IMR-90 (cell line): ENCODE results near the gene C9orf50. TPM values are rescaled to one million over a fixed set of nuclear protein-coding genes. Genes with fewer than 3 reads are reported as not detected.

ENCODE experiments used
- ATAC-seq: fragments of 200-7000 bp; cut with Tn5 transposase; 2 replicates; pipeline ENCODE4 v1.9.1; 2020; ENCODE audit warnings: low read depth, mild to moderate bottlenecking, moderate library complexity
- BruUV-seq: library from RNA; stranded (reverse); fragments of 400-500 nt; replicated peaks from 2 replicates; lab custom pipeline; 2021; lab: Mats Ljungman, UMichigan
- CTCF ChIA-PET: fragments of 300-600 bp; formaldehyde crosslinking; extraction: SDS; loops from one replicate; lab custom pipeline; 2021; ENCODE audit warnings: antibody characterized with exemption; lab: Yijun Ruan, JAX
- POLR2A ChIA-PET: fragments of 300-600 bp; sonication (Branson Sonifier 250); formaldehyde crosslinking; loops from one replicate; lab custom pipeline; 2022; ENCODE audit warnings: antibody characterized with exemption; ENCODE audit not compliant: unreplicated experiment; lab: Charles Lee
- DNase-seq: peaks from one replicate; pipeline ENCODE4 v3.0.0; 2013
- H2AFZ ChIP-seq: replicated peaks from 2 replicates; pipeline ENCODE3; 2013; ENCODE audit warnings: low read length, mild to moderate bottlenecking; ENCODE audit not compliant: poor library complexity
- H2AK5ac ChIP-seq: 2 replicates; pipeline ENCODE4 v1.6.1; 2013; ENCODE audit warnings: low read depth, low read length, inconsistent platforms
- H2AK9ac ChIP-seq: replicated peaks from 2 replicates; pipeline ENCODE3; 2013; ENCODE audit warnings: mild to moderate bottlenecking, low read depth, low read length, moderate library complexity; ENCODE audit not compliant: poor library complexity
- H2BK120ac ChIP-seq: 2 replicates; pipeline ENCODE4 v1.6.1; 2013; ENCODE audit warnings: low read depth, low read length, inconsistent platforms
- H2BK15ac ChIP-seq: 3 replicates; pipeline ENCODE4 v1.6.1; 2013; ENCODE audit warnings: low read depth, low read length, inconsistent platforms
- H2BK20ac ChIP-seq: 2 replicates; pipeline ENCODE4 v1.6.1; 2013; ENCODE audit warnings: low read depth, mild to moderate bottlenecking, inconsistent platforms, low read length, moderate library complexity
- H2BK5ac ChIP-seq: 2 replicates; pipeline ENCODE4 v1.6.1; 2013; ENCODE audit warnings: mild to moderate bottlenecking, low read depth, low read length, inconsistent platforms; ENCODE audit not compliant: poor library complexity, severe bottlenecking
- H3K14ac ChIP-seq: replicated peaks from 2 replicates; pipeline ENCODE4 v1.6.1; 2013; ENCODE audit warnings: low read depth, low read length, inconsistent platforms
- H3K18ac ChIP-seq: 2 replicates; pipeline ENCODE4 v1.6.1; 2013; ENCODE audit warnings: low read depth, low read length, control low read depth
- H3K23ac ChIP-seq: 2 replicates; pipeline ENCODE4 v1.6.1; 2013; ENCODE audit warnings: low read depth, low read length, inconsistent platforms
- H3K27ac ChIP-seq: 2 replicates; pipeline ENCODE4 v1.5.1; 2013; ENCODE audit warnings: mild to moderate bottlenecking, control low read depth, low read length; ENCODE audit not compliant: insufficient read depth
- H3K27me3 ChIP-seq: 2 replicates; pipeline ENCODE4 v1.6.1; 2013; ENCODE audit warnings: low read length; ENCODE audit not compliant: control insufficient read depth, insufficient read depth
- H3K36me3 ChIP-seq: 2 replicates; pipeline ENCODE4 v1.6.1; 2013; ENCODE audit warnings: low read length, mixed read lengths; ENCODE audit not compliant: control insufficient read depth, insufficient read depth
- H3K4ac ChIP-seq: 2 replicates; pipeline ENCODE4 v1.6.1; 2013; ENCODE audit warnings: low read depth, low read length, inconsistent platforms
- H3K4me1 ChIP-seq: 2 replicates; pipeline ENCODE4 v1.6.1; 2013; ENCODE audit warnings: low read length, mixed read lengths; ENCODE audit not compliant: control insufficient read depth, insufficient read depth
- H3K4me2 ChIP-seq: 2 replicates; pipeline ENCODE4 v1.6.1; 2013; ENCODE audit warnings: low read depth, mild to moderate bottlenecking, control low read depth, low read length, moderate library complexity
- H3K4me3 ChIP-seq: 2 replicates; pipeline ENCODE4 v1.5.1; 2013; ENCODE audit warnings: low read depth, mild to moderate bottlenecking, control low read depth, low read length, moderate library complexity; ENCODE audit not compliant: insufficient read depth
- H3K56ac ChIP-seq: 2 replicates; pipeline ENCODE4 v1.6.1; 2013; ENCODE audit warnings: low read length, inconsistent platforms; ENCODE audit not compliant: insufficient read depth; ENCODE audit errors: extremely low read depth
- H3K79me1 ChIP-seq, 2 experiments: 2 replicates each; pipeline ENCODE4 v1.6.1; 2013; ENCODE audit warnings: low read length in 2 of 2, inconsistent platforms in 1 of 2, low read depth in 1 of 2
- H3K9ac ChIP-seq: 2 replicates; pipeline ENCODE4 v1.6.1; 2013; ENCODE audit warnings: low read depth, low read length, control low read depth
- H3K9me1 ChIP-seq: 2 replicates; pipeline ENCODE4 v1.6.1; 2013; ENCODE audit warnings: low read length, inconsistent platforms; ENCODE audit not compliant: insufficient read depth
- H3K9me3 ChIP-seq: 2 replicates; pipeline ENCODE4 v1.6.1; 2013; ENCODE audit warnings: low read length; ENCODE audit not compliant: control insufficient read depth, insufficient read depth
- H4K20me1 ChIP-seq: 2 replicates; pipeline ENCODE4 v1.6.1; 2013; ENCODE audit warnings: low read length, inconsistent platforms; ENCODE audit not compliant: insufficient read depth
- H4K5ac ChIP-seq: 2 replicates; pipeline ENCODE4 v1.6.1; 2013; ENCODE audit warnings: mild to moderate bottlenecking, low read depth, low read length, control low read depth
- H4K8ac ChIP-seq, 2 experiments: 2 replicates each; pipeline ENCODE4 v1.6.1; 2013; ENCODE audit warnings: low read depth in 2 of 2, low read length in 2 of 2, control low read depth in 1 of 2, inconsistent platforms in 1 of 2
- H4K91ac ChIP-seq: 2 replicates; pipeline ENCODE4 v1.6.1; 2013; ENCODE audit warnings: low read depth, low read length, inconsistent platforms; ENCODE audit not compliant: insufficient read depth
- BHLHE40 ChIP-seq: fragments of 150-350 bp; IDR thresholded peaks from 2 replicates; pipeline ENCODE4 v1.6.1; 2016; ENCODE audit warnings: mild to moderate bottlenecking, low read depth, low read length
- CEBPB ChIP-seq: IDR thresholded peaks from 2 replicates; pipeline ENCODE4 v1.6.1; 2012; ENCODE audit warnings: low read depth, low read length, improper control_type of control experiment
- FOS ChIP-seq: fragments of 150-350 bp; IDR thresholded peaks from 2 replicates; pipeline ENCODE4 v1.6.1; 2016; ENCODE audit warnings: low read depth, low read length
- MAFK ChIP-seq: IDR thresholded peaks from 2 replicates; pipeline ENCODE4 v1.6.1; 2012; ENCODE audit warnings: low read depth, low read length, improper control_type of control experiment
- MXI1 ChIP-seq: IDR thresholded peaks from 2 replicates; pipeline ENCODE4 v1.6.1; 2012; ENCODE audit warnings: low read depth, mild to moderate bottlenecking, low read length, moderate library complexity, borderline replicate concordance
- POLR2A ChIP-seq: IDR thresholded peaks from 2 replicates; pipeline ENCODE4 v1.6.1; 2012; ENCODE audit warnings: mild to moderate bottlenecking, low read depth, low read length
- RAD21 ChIP-seq: IDR thresholded peaks from 2 replicates; pipeline ENCODE4 v1.6.1; 2012; ENCODE audit warnings: low read length, improper control_type of control experiment
- RCOR1 ChIP-seq: IDR thresholded peaks from 2 replicates; pipeline ENCODE4 v1.6.1; 2012; ENCODE audit warnings: mild to moderate bottlenecking, low read length, improper control_type of control experiment; ENCODE audit not compliant: insufficient replicate concordance
- SMC3 ChIP-seq: fragments of 150-350 bp; IDR thresholded peaks from 2 replicates; pipeline ENCODE4 v1.6.1; 2016; ENCODE audit warnings: low read depth, mild to moderate bottlenecking, antibody characterized with exemption, low read length, moderate library complexity
- WGBS, 2 experiments: methylation state at CpG; one replicate each; pipeline versions ENCODE4 v1.1.5 to v1.1.7; 2013; ENCODE audit warnings: missing lambda C conversion rate in 2 of 2; ENCODE audit not compliant: insufficient read length in 1 of 2; ENCODE audit errors: extremely low coverage in 2 of 2; 5-methylcytosine and 5-hydroxymethylcytosine counted together
- dilution Hi-C: fragments of 300-500 bp; cut with HindIII; formaldehyde crosslinking; loops from one replicate; pipeline ENCODE4 v1.14.3; 2018; ENCODE audit warnings: low sequenced_read_pairs; ENCODE audit not compliant: unreplicated experiment
- in situ Hi-C: fragments of 300-500 bp; cut with MboI; formaldehyde crosslinking; loops from 3 replicates; pipeline ENCODE4 v1.14.3; 2019; ENCODE audit warnings: low sequenced_read_pairs, inconsistent platforms, mixed read lengths
- intact Hi-C: fragments of 100-400 bp; cut with micrococcal nuclease; formaldehyde crosslinking; loops from 2 replicates; pipeline ENCODE4 v1.10.0; 2022
- polyA plus RNA-seq, 3 experiments: library from polyadenylated mRNA; depleted of rRNA; stranded (reverse); fragments of >200 nt; gene quantifications; 2 replicates each; pipeline ENCODE4 v1.2.3, GENCODE V29; 2012; ENCODE audit warnings: low replicate concordance in 1 of 3
- total RNA-seq: library from RNA; depleted of rRNA; stranded (reverse); fragments of >200 nt; gene quantifications from 2 replicates; pipeline ENCODE4 v1.2.3, GENCODE V29; 2012
- TF ChIP-seq, protein P1 (sequence below): fragments of 150-350 bp; IDR thresholded peaks from 2 replicates; pipeline ENCODE4 v1.6.1; 2016; ENCODE audit warnings: low read depth, mild to moderate bottlenecking, low read length, moderate library complexity, borderline replicate concordance
- TF ChIP-seq, protein P2 (sequence below): conservative IDR thresholded peaks from 2 replicates; pipeline ENCODE4 v1.5.1; 2012; ENCODE audit warnings: mild to moderate bottlenecking, low read depth, low read length, improper control_type of control experiment

C9orf50 gene
- total and polyA plus RNA-seq, 2 of the 4 experiments (the other 2 are of a cell fraction): 0.09 TPM; not detected in 1

DNA sequence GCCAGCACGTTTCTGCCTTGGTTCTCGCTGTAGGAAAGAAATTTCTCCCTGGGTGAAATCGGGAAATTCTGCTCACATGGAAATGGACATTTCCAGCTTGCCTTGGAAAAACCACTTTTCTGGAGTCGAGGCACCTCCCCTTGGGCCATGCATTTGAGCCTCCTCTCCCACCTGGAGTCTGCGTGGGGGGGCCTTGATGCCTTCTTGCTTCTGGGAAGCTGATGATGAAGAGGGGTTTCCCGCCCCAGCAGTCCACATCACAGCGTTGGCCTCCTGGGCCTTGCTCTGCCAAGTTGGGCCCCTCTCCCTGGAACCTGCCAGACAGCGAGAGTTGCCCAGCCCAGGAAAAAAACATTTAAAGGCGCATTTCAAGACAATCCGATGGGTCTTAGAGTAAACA is 22.8 kb upstream of the C9orf50 start:
- 0 out of 2 replicates have a peak overlapping the region, but pooled peaks have one; percentile 21 for H2AK5ac ChIP-seq
- dilution Hi-C loops: no loop called here
- peaks cover 8% of the 10 kb centered on the region for H3K36me3 ChIP-seq
- H4K91ac ChIP-seq: peak overlapping the region; percentile 14; the same call in 1 of the 2 replicates
- H2BK120ac ChIP-seq: no peak overlapping the region
- H3K23ac ChIP-seq: no peak overlapping the region
- H2BK5ac ChIP-seq: no peak overlapping the region
- H3K9ac ChIP-seq: no peak overlapping the region
- ATAC-seq (no peak), DNase-seq (no peak)
- H4K5ac ChIP-seq: no peak overlapping the region
- H3K4me1 ChIP-seq: peaks cover 19% of the 10 kb centered on the region
- H3K27me3 ChIP-seq: no peaks in the 10 kb centered on the region
- intact Hi-C loops: no loop called here
- BruUV-seq: no TSS peak
- H3K27ac ChIP-seq: no peak overlapping the region
- H4K8ac ChIP-seq: no peak overlapping the region
- H3K79me1 ChIP-seq: peaks cover 2 to 37% of the 10 kb centered on the region in 2 experiments; a peak in 3 of 4 replicates
- peaks cover 29% of the 10 kb centered on the region for H4K20me1 ChIP-seq
- H3K18ac ChIP-seq: no peak overlapping the region
- no peak overlapping the region for H3K4me2 ChIP-seq
- H3K9me3 ChIP-seq: no peaks in the 10 kb centered on the region
- H3K56ac ChIP-seq: no peak overlapping the region
- H3K4me3 ChIP-seq: no peak overlapping the region
- no peak overlapping the region for H2AFZ ChIP-seq
- 100% methylated on average over 3 of the region's 10 CpGs; no CpG with 5 or more reads in 1 of the 2 experiments for WGBS, 2 experiments
- H2AK9ac ChIP-seq: no peak overlapping the region
- ChIA-PET POLR2A (no interaction called here), CTCF (no interaction called here)
- TF ChIP-seq FOS (no peak), RCOR1 (no peak), BHLHE40 (no peak), MAFK (no peak), SMC3 (no peak), MXI1 (no peak), RAD21 (no peak), CEBPB (no peak), POLR2A (no peak)
- TF ChIP-seq, protein P1, sequence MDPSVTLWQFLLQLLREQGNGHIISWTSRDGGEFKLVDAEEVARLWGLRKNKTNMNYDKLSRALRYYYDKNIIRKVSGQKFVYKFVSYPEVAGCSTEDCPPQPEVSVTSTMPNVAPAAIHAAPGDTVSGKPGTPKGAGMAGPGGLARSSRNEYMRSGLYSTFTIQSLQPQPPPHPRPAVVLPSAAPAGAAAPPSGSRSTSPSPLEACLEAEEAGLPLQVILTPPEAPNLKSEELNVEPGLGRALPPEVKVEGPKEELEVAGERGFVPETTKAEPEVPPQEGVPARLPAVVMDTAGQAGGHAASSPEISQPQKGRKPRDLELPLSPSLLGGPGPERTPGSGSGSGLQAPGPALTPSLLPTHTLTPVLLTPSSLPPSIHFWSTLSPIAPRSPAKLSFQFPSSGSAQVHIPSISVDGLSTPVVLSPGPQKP: no peak
- TF ChIP-seq, protein P2, sequence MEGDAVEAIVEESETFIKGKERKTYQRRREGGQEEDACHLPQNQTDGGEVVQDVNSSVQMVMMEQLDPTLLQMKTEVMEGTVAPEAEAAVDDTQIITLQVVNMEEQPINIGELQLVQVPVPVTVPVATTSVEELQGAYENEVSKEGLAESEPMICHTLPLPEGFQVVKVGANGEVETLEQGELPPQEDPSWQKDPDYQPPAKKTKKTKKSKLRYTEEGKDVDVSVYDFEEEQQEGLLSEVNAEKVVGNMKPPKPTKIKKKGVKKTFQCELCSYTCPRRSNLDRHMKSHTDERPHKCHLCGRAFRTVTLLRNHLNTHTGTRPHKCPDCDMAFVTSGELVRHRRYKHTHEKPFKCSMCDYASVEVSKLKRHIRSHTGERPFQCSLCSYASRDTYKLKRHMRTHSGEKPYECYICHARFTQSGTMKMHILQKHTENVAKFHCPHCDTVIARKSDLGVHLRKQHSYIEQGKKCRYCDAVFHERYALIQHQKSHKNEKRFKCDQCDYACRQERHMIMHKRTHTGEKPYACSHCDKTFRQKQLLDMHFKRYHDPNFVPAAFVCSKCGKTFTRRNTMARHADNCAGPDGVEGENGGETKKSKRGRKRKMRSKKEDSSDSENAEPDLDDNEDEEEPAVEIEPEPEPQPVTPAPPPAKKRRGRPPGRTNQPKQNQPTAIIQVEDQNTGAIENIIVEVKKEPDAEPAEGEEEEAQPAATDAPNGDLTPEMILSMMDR: no peak
- H2BK20ac ChIP-seq: no peak overlapping the region
- H2BK15ac ChIP-seq: no peak overlapping the region
- no peak overlapping the region; the same call in 1 of the 2 replicates for H3K4ac ChIP-seq
- in situ Hi-C loops: no loop called here
- H3K9me1 ChIP-seq: peaks cover 6% of the 10 kb centered on the region
- H3K14ac ChIP-seq: no peak overlapping the region
